Astrocyte of the cerebellum (primary cell): ENCODE results near the gene HLA-A.

Source experiments
- DNase-seq: peaks from one replicate; pipeline ENCODE4 v3.0.0-alpha.2; 2011; ENCODE audit warnings: low read depth
- H3K4me3 ChIP-seq: 2 replicates; pipeline ENCODE4 v1.5.1; 2011; ENCODE audit warnings: mild to moderate bottlenecking, low read depth, low read length, moderate library complexity
- in situ Hi-C: cut with HindIII; loops from 2 replicates; pipeline ENCODE4 v1.10.0; 2017; ENCODE audit warnings: low sequenced_read_pairs
- TF ChIP-seq, protein P1 (sequence below): IDR thresholded peaks from 2 replicates; pipeline ENCODE4 v1.5.1; 2012; ENCODE audit warnings: low read length, low read depth, moderate library complexity, mild to moderate bottlenecking; ENCODE audit errors: missing control alignments

The HLA-A gene

DNA sequence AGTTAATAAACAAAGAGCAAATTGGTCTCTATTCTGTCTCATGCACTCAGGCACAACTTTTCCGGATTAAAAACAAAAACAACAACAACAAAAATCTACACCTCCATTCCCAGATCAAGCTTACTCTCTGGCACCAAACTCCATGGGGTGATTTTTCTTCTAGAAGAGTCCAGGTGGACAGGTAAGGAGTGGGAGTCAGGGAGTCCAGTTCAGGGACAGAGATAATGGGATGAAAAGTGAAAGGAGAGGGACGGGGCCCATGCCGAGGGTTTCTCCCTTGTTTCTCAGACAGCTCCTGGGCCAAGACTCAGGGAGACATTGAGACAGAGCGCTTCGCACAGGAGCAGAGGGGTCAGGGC, 437 bp upstream of the HLA-A start:
- in situ Hi-C loops: no loop called here
- TF ChIP-seq, protein P1, sequence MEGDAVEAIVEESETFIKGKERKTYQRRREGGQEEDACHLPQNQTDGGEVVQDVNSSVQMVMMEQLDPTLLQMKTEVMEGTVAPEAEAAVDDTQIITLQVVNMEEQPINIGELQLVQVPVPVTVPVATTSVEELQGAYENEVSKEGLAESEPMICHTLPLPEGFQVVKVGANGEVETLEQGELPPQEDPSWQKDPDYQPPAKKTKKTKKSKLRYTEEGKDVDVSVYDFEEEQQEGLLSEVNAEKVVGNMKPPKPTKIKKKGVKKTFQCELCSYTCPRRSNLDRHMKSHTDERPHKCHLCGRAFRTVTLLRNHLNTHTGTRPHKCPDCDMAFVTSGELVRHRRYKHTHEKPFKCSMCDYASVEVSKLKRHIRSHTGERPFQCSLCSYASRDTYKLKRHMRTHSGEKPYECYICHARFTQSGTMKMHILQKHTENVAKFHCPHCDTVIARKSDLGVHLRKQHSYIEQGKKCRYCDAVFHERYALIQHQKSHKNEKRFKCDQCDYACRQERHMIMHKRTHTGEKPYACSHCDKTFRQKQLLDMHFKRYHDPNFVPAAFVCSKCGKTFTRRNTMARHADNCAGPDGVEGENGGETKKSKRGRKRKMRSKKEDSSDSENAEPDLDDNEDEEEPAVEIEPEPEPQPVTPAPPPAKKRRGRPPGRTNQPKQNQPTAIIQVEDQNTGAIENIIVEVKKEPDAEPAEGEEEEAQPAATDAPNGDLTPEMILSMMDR: no peak
- no peak for DNase-seq
- H3K4me3 ChIP-seq: peak overlapping the region; percentile 70

DNA sequence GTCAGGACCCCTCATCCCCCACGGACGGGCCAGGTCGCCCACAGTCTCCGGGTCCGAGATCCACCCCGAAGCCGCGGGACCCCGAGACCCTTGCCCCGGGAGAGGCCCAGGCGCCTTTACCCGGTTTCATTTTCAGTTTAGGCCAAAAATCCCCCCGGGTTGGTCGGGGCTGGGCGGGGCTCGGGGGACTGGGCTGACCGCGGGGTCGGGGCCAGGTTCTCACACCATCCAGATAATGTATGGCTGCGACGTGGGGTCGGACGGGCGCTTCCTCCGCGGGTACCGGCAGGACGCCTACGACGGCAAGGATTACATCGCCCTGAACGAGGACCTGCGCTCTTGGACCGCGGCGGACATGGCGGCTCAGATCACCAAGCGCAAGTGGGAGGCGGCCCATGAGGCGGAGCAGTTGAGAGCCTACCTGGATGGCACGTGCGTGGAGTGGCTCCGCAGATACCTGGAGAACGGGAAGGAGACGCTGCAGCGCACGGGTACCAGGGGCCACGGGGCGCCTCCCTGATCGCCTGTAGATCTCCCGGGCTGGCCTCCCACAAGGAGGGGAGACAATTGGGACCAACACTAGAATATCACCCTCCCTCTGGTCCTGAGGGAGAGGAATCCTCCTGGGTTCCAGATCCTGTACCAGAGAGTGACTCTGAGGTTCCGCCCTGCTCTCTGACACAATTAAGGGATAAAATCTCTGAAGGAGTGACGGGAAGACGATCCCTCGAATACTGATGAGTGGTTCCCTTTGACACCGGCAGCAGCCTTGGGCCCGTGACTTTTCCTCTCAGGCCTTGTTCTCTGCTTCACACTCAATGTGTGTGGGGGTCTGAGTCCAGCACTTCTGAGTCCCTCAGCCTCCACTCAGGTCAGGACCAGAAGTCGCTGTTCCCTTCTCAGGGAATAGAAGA, 978 bp downstream of the HLA-A start:
- no peak for DNase-seq
- TF ChIP-seq, protein P1: no peak
- peak overlapping the region; percentile 70 for H3K4me3 ChIP-seq
- in situ Hi-C loops: no loop called here

DNA sequence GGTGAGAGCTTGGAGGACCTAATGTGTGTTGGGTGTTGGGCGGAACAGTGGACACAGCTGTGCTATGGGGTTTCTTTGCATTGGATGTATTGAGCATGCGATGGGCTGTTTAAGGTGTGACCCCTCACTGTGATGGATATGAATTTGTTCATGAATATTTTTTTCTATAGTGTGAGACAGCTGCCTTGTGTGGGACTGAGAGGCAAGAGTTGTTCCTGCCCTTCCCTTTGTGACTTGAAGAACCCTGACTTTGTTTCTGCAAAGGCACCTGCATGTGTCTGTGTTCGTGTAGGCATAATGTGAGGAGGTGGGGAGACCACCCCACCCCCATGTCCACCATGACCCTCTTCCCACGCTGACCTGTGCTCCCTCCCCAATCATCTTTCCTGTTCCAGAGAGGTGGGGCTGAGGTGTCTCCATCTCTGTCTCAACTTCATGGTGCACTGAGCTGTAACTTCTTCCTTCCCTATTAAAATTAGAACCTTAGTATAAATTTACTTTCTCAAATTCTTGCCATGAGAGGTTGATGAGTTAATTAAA, 3.0 kb downstream of the HLA-A start:
- in situ Hi-C loops: no loop called here
- H3K4me3 ChIP-seq: no peak overlapping the region
- TF ChIP-seq, protein P1: no peak
- no peak for DNase-seq

DNA sequence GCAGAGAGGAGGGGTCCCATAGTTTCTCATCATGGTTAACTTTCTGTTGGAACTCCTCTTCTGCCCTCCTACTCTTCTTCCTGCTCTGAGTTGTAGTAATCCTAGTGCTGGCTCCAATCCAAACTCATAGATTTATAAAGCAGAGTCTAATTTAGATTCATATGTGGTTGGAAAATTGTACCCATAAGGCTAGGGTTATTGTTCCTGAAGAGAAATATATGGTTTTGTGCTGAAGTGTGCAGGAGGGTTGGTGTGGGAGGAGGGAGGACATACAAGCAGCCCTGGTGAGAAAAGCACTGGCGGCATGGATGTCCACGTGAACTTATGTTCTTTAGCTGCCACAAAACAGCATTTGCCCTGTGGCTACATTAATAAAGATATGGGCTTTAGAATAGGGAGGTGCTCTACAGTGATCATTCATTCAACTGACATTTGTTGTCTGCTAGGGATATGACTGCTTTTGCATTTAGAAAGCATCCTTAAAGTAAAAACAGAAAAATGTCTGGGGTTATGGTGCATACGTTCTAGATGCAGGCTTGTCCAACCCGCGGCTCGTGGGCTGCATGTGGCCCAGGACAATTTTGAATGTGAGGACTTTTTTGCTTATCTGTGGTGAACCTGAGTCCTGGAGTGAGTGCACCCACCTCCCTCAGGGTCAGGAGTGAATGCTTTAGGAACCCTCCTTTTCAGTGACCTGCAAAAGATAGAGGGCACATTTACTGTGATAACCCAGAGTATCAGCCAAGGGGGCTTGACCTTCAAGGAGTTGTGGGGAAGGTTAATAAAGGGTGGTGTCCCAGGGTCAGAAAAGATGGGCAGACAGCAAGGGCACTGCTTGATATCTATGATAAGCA, 4.1 kb downstream of the HLA-A start:
- TF ChIP-seq, protein P1: no peak
- no peak overlapping the region for H3K4me3 ChIP-seq
- in situ Hi-C loops: no loop called here

DNA sequence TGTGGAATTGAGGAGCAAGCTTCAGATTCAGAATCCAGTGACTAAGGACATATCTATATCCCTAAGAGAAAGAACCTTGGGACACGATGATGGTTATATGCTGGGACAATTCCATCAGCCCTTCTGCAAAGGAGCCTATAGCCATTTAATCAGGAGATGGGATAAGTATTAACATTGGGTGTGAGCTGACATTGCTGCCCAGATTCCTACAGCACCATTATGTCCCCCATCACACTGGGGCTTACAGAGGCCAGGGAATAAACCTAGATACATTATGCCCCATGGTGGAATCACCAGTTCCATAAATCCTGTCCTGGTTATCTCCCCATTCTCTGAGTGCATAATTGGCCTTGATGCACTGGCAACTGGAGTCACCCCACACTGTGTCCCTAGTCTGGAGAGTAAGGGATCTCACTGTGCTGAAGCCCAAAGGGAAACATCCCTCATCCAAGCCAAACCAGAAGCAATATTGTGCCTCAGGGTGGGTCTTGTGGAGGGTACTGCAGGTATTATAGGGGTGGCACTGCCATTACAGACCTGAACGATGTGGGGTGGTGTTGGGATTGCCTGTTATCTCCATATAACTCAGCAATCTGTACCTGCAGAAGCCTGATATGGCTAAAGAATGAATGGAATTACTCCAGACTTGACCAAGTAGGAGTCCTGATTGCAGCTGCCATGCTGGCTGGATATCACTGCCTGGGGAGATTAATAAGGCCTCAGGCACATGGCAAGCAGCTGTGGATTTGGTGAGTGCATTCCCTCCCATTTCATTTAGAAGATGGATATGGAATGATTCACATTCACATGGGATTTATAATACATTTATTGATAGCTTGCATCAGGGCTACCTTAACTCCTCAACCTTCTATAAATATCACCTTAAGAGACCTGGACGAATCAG, 5.0 kb downstream of the HLA-A start:
- H3K4me3 ChIP-seq: no peak overlapping the region
- TF ChIP-seq, protein P1: no peak
- no peak for DNase-seq
- in situ Hi-C loops: no loop called here

More for the DNA sequence above, 4.1 kb downstream of the HLA-A start:
- no peak for DNase-seq
